BLaER1 treated with 17β-estradiol and CSF1 and Interleukin-3, amounts not matched to agents 10 nM and 100 nM (cell line): ENCODE data around the gene KIF5C.
A peak's percentile ranks its signal among the peaks of the same experiment; 100 is the strongest.

ENCODE experiments used
- H3K27ac ChIP-seq, 11 experiments: shearing (Covaris generic); formaldehyde crosslinking; 2 replicates each; pipeline ENCODE4 v1.8.1; 2022
- H3K27me3 ChIP-seq, 11 experiments: shearing (Covaris generic); formaldehyde crosslinking; 2 replicates each; pipeline ENCODE4 v1.8.1; 2022
- H3K36me3 ChIP-seq, 11 experiments: shearing (Covaris generic); formaldehyde crosslinking; 2 replicates each; pipeline ENCODE4 v1.8.1; 2022
- H3K4me1 ChIP-seq, 10 experiments: shearing (Covaris generic); formaldehyde crosslinking; 2 replicates each; pipeline ENCODE4 v1.8.1; 2022
- H3K4me2 ChIP-seq, 11 experiments: shearing (Covaris generic); formaldehyde crosslinking; 2 replicates each; pipeline ENCODE4 v1.8.1; 2022
- H3K4me3 ChIP-seq, 10 experiments: shearing (Covaris generic); formaldehyde crosslinking; 2 replicates each; pipeline ENCODE4 v1.8.1; 2022
- H3K9ac ChIP-seq, 11 experiments: shearing (Covaris generic); formaldehyde crosslinking; 2 replicates each; pipeline ENCODE4 v1.8.1; 2022
- H3K9me3 ChIP-seq, 11 experiments: shearing (Covaris generic); formaldehyde crosslinking; replicated peaks in 1 of 11; 2 replicates each; pipeline ENCODE4 v1.8.1; 2022
- H4K20me1 ChIP-seq, 11 experiments: shearing (Covaris generic); formaldehyde crosslinking; 2 replicates each; pipeline ENCODE4 v1.8.1; 2022
- Cebpa-rat ChIP-seq, 11 experiments: shearing (Covaris generic); IDR thresholded peaks; 2 replicates each; pipeline ENCODE4 v1.8.1; 2022

KIF5C gene

DNA sequence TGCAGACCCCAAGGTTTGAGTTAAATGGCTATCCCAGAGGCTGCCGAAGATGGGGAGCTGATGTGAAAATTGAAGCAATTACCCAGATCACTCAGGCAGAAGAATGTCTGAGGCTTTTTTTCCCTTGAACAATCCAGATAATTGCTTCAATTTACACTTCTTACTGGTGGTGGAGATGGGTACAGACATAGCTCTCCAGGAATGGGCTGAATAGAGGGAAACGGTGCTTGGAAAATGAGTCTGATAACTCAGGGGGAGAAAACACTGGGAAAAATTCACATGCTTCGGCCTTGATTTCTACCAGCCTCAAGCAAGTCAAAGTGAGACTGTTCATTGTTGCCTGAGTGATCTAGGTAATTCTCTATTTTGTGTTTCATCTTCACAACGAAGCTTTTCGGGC, 9.5 kb upstream of the KIF5C start:
- Histone ChIP-seq H4K20me1 (no peaks in the 10 kb centered on the region), H3K36me3 (no peaks in the 10 kb centered on the region), H3K9me3 (no peaks in the 10 kb centered on the region), H3K27ac (no peak overlapping the region), H3K4me1 (peaks cover 0 to 8% (median 0%) of the 10 kb centered on the region in 10 experiments; a peak in 5 of 20 replicates), H3K9ac (no peak overlapping the region), H3K4me2 (no peak overlapping the region), H3K4me3 (no peak overlapping the region), H3K27me3 (no peaks in the 10 kb centered on the region)
- TF ChIP-seq Cebpa-rat (IDR thresholded peaks at IDR 0.05), result no peak

DNA sequence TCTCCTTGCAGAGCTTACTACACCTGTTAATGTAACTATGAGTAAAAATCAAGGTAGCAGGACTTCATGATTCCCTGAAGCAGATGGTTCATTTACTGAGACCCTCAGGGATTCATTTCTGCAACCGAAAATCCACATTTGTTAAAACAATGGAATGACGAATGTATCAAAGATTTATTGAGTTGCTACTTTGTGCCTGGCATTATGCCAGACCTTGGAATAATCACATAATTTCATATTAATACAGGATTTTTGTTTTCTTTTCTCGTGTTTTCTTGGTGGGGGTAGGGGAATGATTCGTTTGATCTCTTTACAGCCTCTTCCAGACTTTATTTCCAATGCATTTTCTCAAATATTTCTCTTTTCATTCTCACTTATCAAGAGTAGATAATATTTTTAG, 8.9 kb upstream of the KIF5C start:
- TF ChIP-seq Cebpa-rat (IDR thresholded peaks at IDR 0.05), result no peak
- H3K27me3 ChIP-seq, result no peaks in the 10 kb centered on the region
- no peaks in the 10 kb centered on the region for H3K9me3 ChIP-seq
- no peak overlapping the region for H3K4me3 ChIP-seq
- no peak overlapping the region for H3K9ac ChIP-seq
- H3K4me1 ChIP-seq, result peaks cover 0 to 10% (median 0%) of the 10 kb centered on the region in 10 experiments; a peak in 5 of 20 replicates
- no peaks in the 10 kb centered on the region for H3K36me3 ChIP-seq
- no peaks in the 10 kb centered on the region for H4K20me1 ChIP-seq
- H3K4me2 ChIP-seq, result no peak overlapping the region
- H3K27ac ChIP-seq, result no peak overlapping the region

DNA sequence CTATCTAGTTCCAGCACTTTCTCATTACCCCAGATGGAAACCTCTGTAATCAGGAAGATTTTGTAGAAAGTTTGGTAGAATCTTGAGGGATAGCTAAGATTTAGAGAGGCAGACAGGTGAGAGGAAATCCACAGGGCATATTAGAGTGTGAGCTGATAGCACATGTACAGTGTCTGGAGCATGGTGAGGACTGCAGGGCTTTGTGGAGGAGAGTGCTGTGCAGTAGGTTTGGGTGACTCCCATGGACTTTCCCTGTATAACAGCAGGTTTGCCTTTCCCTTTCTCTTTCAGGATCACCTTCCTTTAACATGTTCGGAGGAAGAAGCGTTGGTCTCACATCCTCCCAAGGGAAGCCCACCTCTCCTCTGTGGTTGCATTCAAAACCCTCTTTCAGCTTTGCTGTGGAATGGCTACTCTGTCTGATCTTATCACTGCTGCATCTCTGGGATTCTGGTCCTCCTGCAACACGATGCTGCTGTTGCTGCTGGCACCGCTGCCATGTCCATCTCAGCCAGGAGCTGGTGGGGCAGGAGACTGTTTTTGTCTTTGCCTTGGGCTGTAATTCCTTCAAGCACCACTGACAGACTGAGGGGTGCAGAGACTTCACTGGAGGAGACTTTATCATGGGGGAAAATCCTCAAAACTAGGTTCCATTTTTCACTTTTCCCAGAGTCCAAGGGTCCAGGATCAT, 7.8 kb upstream of the KIF5C start:
- Histone ChIP-seq H3K36me3 (no peaks in the 10 kb centered on the region), H3K4me2 (peak overlapping the region in 4 of 11 experiments; percentile 4 to 31 (median 22); a peak in 4 of 22 replicates), H3K4me3 (no peak overlapping the region), H3K27ac (no peak overlapping the region), H4K20me1 (no peaks in the 10 kb centered on the region), H3K9ac (no peak overlapping the region), H3K9me3 (no peaks in the 10 kb centered on the region), H3K27me3 (no peaks in the 10 kb centered on the region), H3K4me1 (peaks cover 0 to 10% (median 0%) of the 10 kb centered on the region in 10 experiments; a peak in 5 of 20 replicates)
- TF ChIP-seq Cebpa-rat (IDR thresholded peaks at IDR 0.05), result no peak

DNA sequence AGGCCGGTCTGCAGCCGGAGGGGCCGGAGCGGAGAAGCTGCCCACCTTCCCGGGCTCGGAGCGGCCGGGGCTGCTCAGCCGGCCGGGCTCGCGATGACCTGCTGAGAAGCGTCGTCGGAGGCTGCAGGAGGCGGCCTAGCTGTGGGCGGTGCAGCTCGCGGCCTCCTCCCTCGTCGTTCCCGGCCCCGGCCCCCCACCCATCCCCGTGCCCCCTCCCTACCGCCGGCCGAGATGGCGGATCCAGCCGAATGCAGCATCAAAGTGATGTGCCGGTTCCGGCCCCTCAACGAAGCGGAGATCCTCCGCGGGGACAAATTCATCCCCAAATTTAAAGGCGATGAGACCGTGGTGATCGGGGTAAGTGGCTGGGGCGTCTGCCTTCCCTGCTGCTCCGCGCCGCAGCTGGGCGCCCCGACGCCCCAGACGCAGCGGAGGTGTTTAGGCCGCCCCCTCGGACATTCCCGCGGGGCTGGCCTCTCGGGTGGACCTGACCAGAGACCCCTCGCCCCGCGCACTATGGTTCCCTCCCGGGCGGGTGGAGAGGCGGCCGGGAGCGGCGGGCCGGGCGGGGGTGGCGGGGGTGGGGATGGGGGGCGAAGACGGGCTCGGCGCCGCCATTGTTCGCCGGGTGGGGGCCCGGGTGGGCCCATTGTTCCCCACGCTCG, 492 bp downstream of the KIF5C start:
- peak overlapping the region; percentile 88 to 99 (median 97) for H3K4me2 ChIP-seq
- H3K9me3 ChIP-seq, result peaks cover 0 to 11% (median 9%) of the 10 kb centered on the region in 11 experiments; a peak in 18 of 22 replicates
- peak overlapping the region in 7 of 11 experiments; percentile 36 to 74 (median 62); a peak in 10 of 22 replicates for H3K9ac ChIP-seq
- no peak for TF ChIP-seq Cebpa-rat (IDR thresholded peaks at IDR 0.05)
- peaks cover 30 to 41% (median 35%) of the 10 kb centered on the region in 11 experiments for H3K27me3 ChIP-seq
- peaks cover 5 to 15% (median 12%) of the 10 kb centered on the region in 10 experiments; a peak in 16 of 20 replicates for H3K4me1 ChIP-seq
- H3K36me3 ChIP-seq, result peaks cover 0 to 6% (median 0%) of the 10 kb centered on the region in 11 experiments; a peak in 1 of 22 replicates
- peaks cover 0 to 19% (median 6%) of the 10 kb centered on the region in 11 experiments; a peak in 7 of 22 replicates for H4K20me1 ChIP-seq
- peak overlapping the region; percentile 47 to 72 (median 60) for H3K4me3 ChIP-seq
- H3K27ac ChIP-seq, result no peak overlapping the region

- TF ChIP-seq Cebpa-rat (IDR thresholded peaks at IDR 0.05), result no peak
- H3K27ac ChIP-seq, result no peak overlapping the region
- H3K4me2 ChIP-seq, result peak overlapping the region; percentile 88 to 99 (median 97)
- H4K20me1 ChIP-seq, result peaks cover 0 to 19% (median 6%) of the 10 kb centered on the region in 11 experiments; a peak in 7 of 22 replicates
- H3K9ac ChIP-seq, result peak overlapping the region in 6 of 11 experiments; percentile 40 to 74 (median 64); a peak in 10 of 22 replicates
- peak overlapping the region; percentile 47 to 72 (median 60) for H3K4me3 ChIP-seq
- H3K9me3 ChIP-seq, result peaks cover 0 to 18% (median 15%) of the 10 kb centered on the region in 11 experiments; a peak in 18 of 22 replicates
- peaks cover 30 to 41% (median 35%) of the 10 kb centered on the region in 11 experiments for H3K27me3 ChIP-seq
- peaks cover 4 to 15% (median 12%) of the 10 kb centered on the region in 10 experiments; a peak in 16 of 20 replicates for H3K4me1 ChIP-seq
- H3K36me3 ChIP-seq, result peaks cover 0 to 6% (median 0%) of the 10 kb centered on the region in 11 experiments; a peak in 1 of 22 replicates
These were observed 1.2 kb downstream of the KIF5C start for GRCh38 chr2:148876202-148876594.

DNA sequence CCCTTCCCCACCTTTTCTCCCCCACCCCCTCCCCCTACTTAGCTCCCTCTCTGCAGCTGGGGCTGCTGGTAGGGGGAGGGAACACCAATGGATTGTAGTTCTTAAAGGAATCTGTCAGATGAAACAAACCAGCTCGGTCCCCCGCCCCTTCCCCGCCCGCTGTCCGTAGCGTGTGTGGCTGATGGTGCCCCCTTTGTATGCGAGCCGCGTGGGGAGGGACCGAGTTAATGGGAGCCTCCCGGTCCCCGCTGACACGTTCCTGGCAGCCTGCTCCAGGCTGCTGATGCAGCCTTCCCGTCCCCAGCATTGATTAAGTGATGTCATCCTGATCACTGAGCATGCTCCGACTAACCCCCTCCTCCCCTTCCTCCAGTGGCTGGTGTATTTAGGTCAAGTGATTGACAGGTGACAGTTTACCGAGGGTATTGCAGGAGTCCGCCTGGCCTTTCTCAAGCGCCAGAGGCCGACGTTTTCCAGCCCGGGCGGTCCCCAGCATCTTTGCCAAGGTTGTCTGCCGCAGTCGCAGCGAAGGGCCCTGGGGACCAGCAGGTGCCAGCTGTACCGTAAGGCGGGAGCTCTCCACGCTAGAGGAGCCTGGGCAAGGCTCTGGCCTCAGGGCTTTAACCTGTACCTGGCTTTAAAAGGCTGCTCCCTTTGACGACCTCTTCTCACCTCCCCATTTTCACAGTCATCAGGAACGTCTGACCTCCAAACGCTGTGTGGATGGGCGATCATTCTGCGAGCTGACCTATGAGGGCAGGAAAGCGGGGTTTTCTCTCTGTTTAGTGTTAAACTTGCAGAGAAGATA, 1.8 kb downstream of the KIF5C start:
- Histone ChIP-seq H4K20me1 (peaks cover 0 to 19% (median 6%) of the 10 kb centered on the region in 11 experiments; a peak in 7 of 22 replicates), H3K4me2 (peak overlapping the region; percentile 88 to 99 (median 97)), H3K27me3 (peaks cover 30 to 41% (median 35%) of the 10 kb centered on the region in 11 experiments), H3K9me3 (peaks cover 0 to 19% (median 15%) of the 10 kb centered on the region in 11 experiments; a peak in 18 of 22 replicates), H3K36me3 (peaks cover 0 to 6% (median 0%) of the 10 kb centered on the region in 11 experiments; a peak in 1 of 22 replicates), H3K4me3 (peak overlapping the region; percentile 47 to 72 (median 60); a peak in 18 of 20 replicates), H3K27ac (no peak overlapping the region), H3K4me1 (peaks cover 4 to 15% (median 12%) of the 10 kb centered on the region in 10 experiments; a peak in 16 of 20 replicates), H3K9ac (peak overlapping the region in 2 of 11 experiments; percentile 62 to 70; a peak in 2 of 22 replicates)
- TF ChIP-seq Cebpa-rat (IDR thresholded peaks at IDR 0.05), result no peak

GRCh38 chr2:148877403-148877740, 2.3 kb downstream of the KIF5C start:
- Histone ChIP-seq H3K9me3 (peaks cover 0 to 19% (median 15%) of the 10 kb centered on the region in 11 experiments; a peak in 18 of 22 replicates), H4K20me1 (peaks cover 0 to 19% (median 6%) of the 10 kb centered on the region in 11 experiments; a peak in 7 of 22 replicates), H3K4me3 (no peak overlapping the region), H3K27me3 (peaks cover 30 to 41% (median 35%) of the 10 kb centered on the region in 11 experiments), H3K4me1 (peaks cover 4 to 15% (median 12%) of the 10 kb centered on the region in 10 experiments; a peak in 16 of 20 replicates), H3K27ac (no peak overlapping the region), H3K36me3 (peaks cover 0 to 6% (median 0%) of the 10 kb centered on the region in 11 experiments; a peak in 1 of 22 replicates), H3K9ac (no peak overlapping the region), H3K4me2 (peak overlapping the region in 1 of 11 experiments; percentile 98; a peak in 2 of 22 replicates)
- no peak for TF ChIP-seq Cebpa-rat (IDR thresholded peaks at IDR 0.05)

DNA sequence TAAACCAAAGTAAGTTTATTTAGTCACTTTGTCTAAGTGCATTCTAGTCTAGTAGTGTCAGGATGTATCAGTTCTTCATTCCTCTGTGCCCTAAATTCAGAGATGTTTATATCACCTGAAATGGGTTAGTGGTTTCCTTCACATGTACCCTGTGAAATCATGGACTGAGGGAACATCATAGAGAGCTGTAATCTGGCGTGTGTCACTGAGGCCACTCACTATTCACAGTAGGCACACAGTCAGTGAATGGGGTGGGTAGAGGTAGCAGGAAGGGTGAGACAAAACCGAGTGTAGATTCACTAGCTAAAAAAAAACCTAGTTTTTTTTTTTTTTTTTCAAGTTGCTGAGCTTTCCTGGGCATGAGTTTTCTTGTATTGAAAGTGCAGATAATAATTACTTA, 5.6 kb downstream of the KIF5C start:
- H3K36me3 ChIP-seq, result peaks cover 0 to 6% (median 0%) of the 10 kb centered on the region in 11 experiments; a peak in 1 of 22 replicates
- H3K9ac ChIP-seq, result no peak overlapping the region
- H3K27ac ChIP-seq, result no peak overlapping the region
- H3K4me3 ChIP-seq, result no peak overlapping the region
- H3K27me3 ChIP-seq, result peaks cover 20 to 34% (median 29%) of the 10 kb centered on the region in 11 experiments
- peaks cover 0 to 19% (median 6%) of the 10 kb centered on the region in 11 experiments; a peak in 7 of 22 replicates for H4K20me1 ChIP-seq
- no peak overlapping the region for H3K4me2 ChIP-seq
- no peak for TF ChIP-seq Cebpa-rat (IDR thresholded peaks at IDR 0.05)
- peaks cover 4 to 17% (median 11%) of the 10 kb centered on the region in 10 experiments; a peak in 16 of 20 replicates for H3K4me1 ChIP-seq
- H3K9me3 ChIP-seq, result peaks cover 0 to 19% (median 15%) of the 10 kb centered on the region in 11 experiments; a peak in 18 of 22 replicates
